Memory B cell (primary cell): ENCODE results near the gene RPL28.

Experiments
- ATAC-seq: fragments of 150-1000 bp; cut with Tn5 transposase; 2 replicates; pipeline ENCODE4 v1.10.0; 2021; ENCODE audit warnings: low read depth, mild to moderate bottlenecking, moderate library complexity
- DNase-seq, 2 donors: peaks; one replicate each; pipeline ENCODE4 v3.0.0; 2022; ENCODE audit warnings: low spot score in 2 of 2
- H3K27ac Mint-ChIP-seq: one replicate; pipeline ENCODE4 v1.8.0; 2022; ENCODE audit warnings: mild to moderate bottlenecking, moderate library complexity, mixed read lengths
- H3K27me3 Mint-ChIP-seq: one replicate; pipeline ENCODE4 v1.8.0; 2022; ENCODE audit warnings: mixed read lengths
- H3K36me3 Mint-ChIP-seq: one replicate; pipeline ENCODE4 v1.8.0; 2022; ENCODE audit warnings: mild to moderate bottlenecking, mixed read lengths
- H3K4me1 Mint-ChIP-seq: one replicate; pipeline ENCODE4 v1.8.0; 2022; ENCODE audit warnings: mixed read lengths
- H3K4me3 Mint-ChIP-seq: one replicate; pipeline ENCODE4 v1.8.0; 2022; ENCODE audit warnings: mild to moderate bottlenecking, moderate library complexity, mixed read lengths
- H3K9me3 Mint-ChIP-seq: one replicate; pipeline ENCODE4 v1.8.0; 2022; ENCODE audit warnings: mixed read lengths

RPL28 gene

GRCh38 chr19:55385724-55386492 lies at the start of gene RPL28:
RPL28 (plus strand) TSS chr19:55385932; CDS start chr19:55386358, 426 bp downstream.
- H3K27ac Mint-ChIP-seq = peak within 1 kb of the TSS; percentile 98
- peak; percentile 98 for DNase-seq
- no peaks in the 10 kb centered on the region for H3K9me3 Mint-ChIP-seq
- ATAC-seq = peak; percentile 78
- no peaks in the 10 kb centered on the region for H3K27me3 Mint-ChIP-seq
- peaks cover 53% of the 10 kb centered on the region for H3K4me1 Mint-ChIP-seq
- peaks cover 18% of the 10 kb centered on the region for H3K36me3 Mint-ChIP-seq
- peak within 1 kb of the TSS; percentile 100 for H3K4me3 Mint-ChIP-seq

- ATAC-seq = no peak
- no peak overlapping the region for H3K27ac Mint-ChIP-seq
- H3K36me3 Mint-ChIP-seq = no peaks in the 10 kb centered on the region
- no peaks in the 10 kb centered on the region for H3K9me3 Mint-ChIP-seq
- no peak for DNase-seq
- H3K27me3 Mint-ChIP-seq = peaks cover 22% of the 10 kb centered on the region
- H3K4me1 Mint-ChIP-seq = peaks cover 18% of the 10 kb centered on the region
- no peak overlapping the region for H3K4me3 Mint-ChIP-seq
These were observed 49.6 kb upstream of the RPL28 start for GRCh38 chr19:55336101-55336500.

- ATAC-seq (peak; percentile 72), DNase-seq (peak; percentile 98 to 100)
- Mint-ChIP-seq H3K9me3 (no peaks in the 10 kb centered on the region), H3K36me3 (peaks cover 3% of the 10 kb centered on the region), H3K27me3 (peaks cover 18% of the 10 kb centered on the region), H3K4me3 (peak within 1 kb of the TSS; percentile 95), H3K27ac (peak within 1 kb of the TSS; percentile 98), H3K4me1 (peaks cover 23% of the 10 kb centered on the region)
These were observed 46.4 kb upstream of the RPL28 start, which contains the start of gene KMT5C for GRCh38 chr19:55339105-55339888. KMT5C (plus strand) TSS chr19:55339876; CDS start chr19:55341937, 2,061 bp downstream.

DNA sequence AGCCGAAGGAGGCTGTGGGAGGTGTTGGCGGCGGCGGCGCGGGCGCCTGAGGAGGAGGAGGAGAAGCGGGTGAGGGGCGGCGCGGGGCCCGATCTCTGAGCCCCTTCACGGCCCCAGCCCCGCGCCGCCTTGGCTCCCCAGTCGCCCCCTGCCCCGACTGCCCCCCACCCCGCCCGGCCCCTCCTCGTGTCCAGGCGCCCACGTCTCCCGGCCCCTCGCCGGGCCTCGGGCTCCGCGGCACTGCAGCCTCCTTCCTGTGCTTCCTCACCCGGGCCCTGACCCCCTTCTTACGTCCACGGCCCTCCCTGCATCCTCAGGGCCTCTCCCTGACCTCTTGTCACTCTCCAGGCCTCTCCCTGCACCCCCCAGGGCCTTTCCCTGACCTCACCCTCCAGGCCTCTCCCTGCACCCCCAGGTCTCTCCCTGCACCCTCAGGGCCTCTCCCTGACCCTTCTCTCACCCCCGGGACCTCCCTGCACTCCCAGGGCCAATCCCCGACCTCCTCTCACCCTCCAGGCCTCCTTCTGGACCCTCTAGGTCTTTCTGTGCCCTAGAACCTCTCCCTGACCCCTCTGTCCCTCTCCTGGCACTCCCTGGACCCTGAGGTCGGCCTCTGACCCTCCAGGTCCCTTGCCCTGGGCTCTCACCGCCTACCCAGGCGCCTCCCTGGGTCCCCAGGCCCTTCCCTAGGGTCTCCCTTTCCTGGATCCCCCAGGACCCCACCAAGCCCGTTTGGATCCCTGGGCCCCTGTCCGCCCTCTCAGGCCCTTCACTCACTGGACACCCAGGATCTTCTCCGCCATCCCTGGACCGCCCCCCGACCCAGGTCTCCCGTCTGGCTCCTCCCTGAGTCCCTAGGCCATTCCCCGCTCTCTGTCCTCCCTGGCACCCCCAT lies 45.6 kb upstream of the RPL28 start:
- peak overlapping the region; percentile 95 for H3K4me3 Mint-ChIP-seq
- DNase-seq = peak; percentile 30 to 49
- no peaks in the 10 kb centered on the region for H3K9me3 Mint-ChIP-seq
- peaks cover 23% of the 10 kb centered on the region for H3K4me1 Mint-ChIP-seq
- H3K27ac Mint-ChIP-seq = peak overlapping the region; percentile 98
- ATAC-seq = no peak
- H3K36me3 Mint-ChIP-seq = peaks cover 3% of the 10 kb centered on the region
- peaks cover 16% of the 10 kb centered on the region for H3K27me3 Mint-ChIP-seq

GRCh38 chr19:55340784-55341147 lies 45.0 kb upstream of the RPL28 start:
- no peaks in the 10 kb centered on the region for H3K9me3 Mint-ChIP-seq
- peak overlapping the region; percentile 98 for H3K27ac Mint-ChIP-seq
- H3K4me1 Mint-ChIP-seq = peaks cover 23% of the 10 kb centered on the region
- H3K4me3 Mint-ChIP-seq = peak overlapping the region; percentile 95
- H3K36me3 Mint-ChIP-seq = peaks cover 3% of the 10 kb centered on the region
- H3K27me3 Mint-ChIP-seq = peaks cover 16% of the 10 kb centered on the region
- no peak for DNase-seq
- ATAC-seq = no peak

GRCh38 chr19:55341171-55341588 lies 44.6 kb upstream of the RPL28 start:
- peaks cover 3% of the 10 kb centered on the region for H3K36me3 Mint-ChIP-seq
- no peak for DNase-seq

DNA sequence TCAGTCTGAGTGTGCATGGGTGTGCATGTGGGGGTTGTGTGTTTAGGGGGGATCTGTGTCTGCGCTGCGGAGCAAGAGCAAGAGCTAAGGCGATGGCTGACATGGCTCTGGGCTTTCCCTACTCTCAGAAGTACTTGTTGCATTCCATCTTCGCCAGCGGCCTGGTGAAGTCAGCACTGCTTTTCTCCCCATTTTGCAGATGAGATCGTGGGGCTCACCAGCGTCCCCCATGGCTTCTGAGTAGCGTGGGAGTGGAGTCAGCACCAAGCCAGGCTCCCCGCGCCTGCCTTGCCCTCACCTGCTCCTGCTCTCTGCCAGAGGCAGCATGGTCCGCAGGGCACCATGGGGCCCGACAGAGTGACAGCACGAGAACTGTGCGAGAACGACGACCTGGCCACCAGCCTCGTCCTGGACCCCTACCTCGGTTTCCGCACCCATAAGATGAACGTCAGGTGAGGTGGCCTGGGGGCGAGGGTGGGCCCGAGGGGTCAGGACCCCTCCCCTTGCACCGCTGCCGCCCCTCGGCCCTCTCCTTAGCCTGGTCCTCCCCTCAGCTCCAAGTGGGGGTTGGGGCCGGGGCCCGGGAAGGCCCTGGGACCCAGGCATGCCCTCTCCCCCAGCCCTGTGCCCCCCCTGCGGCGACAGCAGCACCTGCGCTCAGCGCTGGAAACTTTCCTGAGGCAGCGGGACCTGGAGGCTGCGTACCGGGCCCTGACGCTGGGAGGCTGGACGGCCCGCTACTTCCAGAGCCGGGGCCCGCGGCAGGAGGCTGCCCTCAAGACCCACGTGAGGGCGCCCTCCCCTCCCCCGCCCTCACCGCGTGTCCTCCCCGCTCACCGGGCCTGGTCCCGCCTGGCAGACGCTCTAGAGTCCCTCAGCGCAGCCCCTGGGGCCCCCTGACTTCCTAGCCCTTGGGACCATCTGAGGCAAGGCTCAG lies 43.9 kb upstream of the RPL28 start:
- ATAC-seq (no peak), DNase-seq (no peak)
- Mint-ChIP-seq H3K4me3 (peak overlapping the region; percentile 14), H3K27ac (no peak overlapping the region), H3K4me1 (peaks cover 23% of the 10 kb centered on the region), H3K9me3 (no peaks in the 10 kb centered on the region), H3K27me3 (peaks cover 12% of the 10 kb centered on the region), H3K36me3 (peaks cover 3% of the 10 kb centered on the region)

More at GRCh38 chr19:55341171-55341588, 44.6 kb upstream of the RPL28 start:
- H3K27ac Mint-ChIP-seq = peak overlapping the region; percentile 98
- H3K4me3 Mint-ChIP-seq = peak overlapping the region; percentile 95
- ATAC-seq = no peak
- H3K27me3 Mint-ChIP-seq = peaks cover 15% of the 10 kb centered on the region
- peaks cover 23% of the 10 kb centered on the region for H3K4me1 Mint-ChIP-seq
- H3K9me3 Mint-ChIP-seq = no peaks in the 10 kb centered on the region

GRCh38 chr19:55344444-55344843 lies 41.3 kb upstream of the RPL28 start:
- no peak for DNase-seq
- ATAC-seq = no peak
- H3K36me3 Mint-ChIP-seq = peaks cover 3% of the 10 kb centered on the region
- no peak overlapping the region for H3K27ac Mint-ChIP-seq
- no peak overlapping the region for H3K4me3 Mint-ChIP-seq
- H3K4me1 Mint-ChIP-seq = peaks cover 18% of the 10 kb centered on the region
- no peaks in the 10 kb centered on the region for H3K9me3 Mint-ChIP-seq
- peaks cover 6% of the 10 kb centered on the region for H3K27me3 Mint-ChIP-seq

DNA sequence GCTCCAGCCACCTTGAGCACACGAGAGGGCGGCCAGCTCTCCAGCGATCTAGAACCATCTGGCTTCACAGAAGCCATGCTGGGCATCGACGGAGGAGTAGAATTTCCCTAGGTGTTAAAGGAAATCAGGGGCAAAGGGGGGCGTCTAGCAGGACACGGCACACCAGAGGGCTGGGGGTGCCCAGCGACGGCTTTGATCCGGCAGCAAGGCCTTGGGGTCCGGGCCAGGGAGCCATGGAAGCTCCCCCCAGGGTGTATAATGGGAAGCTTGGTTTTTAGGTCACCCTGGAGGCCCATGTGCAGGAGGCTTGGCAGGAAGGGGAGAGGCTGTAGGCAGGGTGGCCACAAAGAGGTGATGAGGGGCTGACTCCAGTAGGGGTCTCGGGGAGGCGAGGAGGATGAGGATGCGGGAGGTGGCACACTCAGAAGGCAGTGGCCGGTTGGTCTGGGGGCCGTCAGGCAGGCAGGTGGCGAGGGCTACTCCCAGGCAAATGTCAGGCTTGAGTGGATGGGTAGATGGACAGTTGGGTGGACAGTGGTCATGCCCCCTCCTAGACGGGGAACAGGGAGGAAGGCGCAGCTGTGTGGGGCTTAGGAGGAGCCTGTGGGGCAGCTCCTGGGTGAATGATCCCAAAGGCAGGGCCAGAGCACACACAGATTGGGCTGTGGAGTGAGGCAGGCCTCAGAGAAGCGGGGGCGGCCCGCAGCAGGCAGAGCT lies 40.5 kb upstream of the RPL28 start:
- ATAC-seq = no peak
- Mint-ChIP-seq H3K4me1 (peaks cover 12% of the 10 kb centered on the region), H3K27ac (no peak overlapping the region), H3K9me3 (no peaks in the 10 kb centered on the region), H3K27me3 (peaks cover 4% of the 10 kb centered on the region), H3K36me3 (peaks cover 3% of the 10 kb centered on the region), H3K4me3 (no peak overlapping the region)
- DNase-seq = no peak

DNA sequence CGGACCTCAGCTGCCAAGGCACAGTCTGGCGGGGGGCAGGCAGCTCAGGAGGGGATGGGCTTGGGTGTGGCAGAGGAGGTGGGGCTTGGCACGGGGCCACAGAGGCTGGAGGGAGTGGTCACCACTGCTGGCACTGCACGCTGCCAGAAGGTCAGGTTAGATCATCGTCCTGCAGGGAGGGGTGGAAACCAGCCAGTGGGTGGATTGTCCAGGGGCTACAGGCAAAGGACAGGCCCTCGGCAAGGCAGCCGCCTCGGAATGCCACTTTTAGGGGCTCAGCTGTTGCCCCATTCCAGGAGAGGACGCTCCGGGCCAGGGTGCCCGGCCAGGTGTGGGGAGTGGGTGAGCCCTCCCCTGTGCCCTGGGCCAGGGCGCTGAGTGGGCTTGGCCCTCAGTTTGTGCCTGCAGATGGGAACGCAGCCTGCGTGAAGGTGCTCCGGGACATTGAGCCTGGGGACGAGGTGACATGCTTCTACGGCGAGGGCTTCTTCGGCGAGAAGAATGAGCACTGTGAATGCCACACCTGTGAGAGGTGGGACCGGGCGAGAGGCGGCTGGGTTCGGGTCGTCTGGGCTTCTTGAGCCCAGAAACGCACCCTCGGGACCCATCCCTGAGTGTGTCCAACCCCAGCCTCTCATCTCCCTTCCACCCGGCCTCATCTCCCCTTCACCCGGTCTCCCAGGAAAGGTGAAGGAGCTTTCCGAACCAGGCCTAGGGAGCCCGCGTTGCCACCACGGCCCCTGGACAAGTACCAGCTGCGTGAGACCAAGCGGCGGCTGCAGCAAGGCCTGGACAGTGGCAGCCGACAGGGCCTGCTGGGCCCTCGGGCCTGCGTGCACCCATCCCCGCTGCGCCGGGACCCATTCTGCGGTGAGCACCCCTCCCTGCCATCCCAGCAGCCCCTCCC lies 39.7 kb upstream of the RPL28 start:
- ATAC-seq (no peak), DNase-seq (no peak)
- Mint-ChIP-seq H3K36me3 (peaks cover 3% of the 10 kb centered on the region), H3K9me3 (no peaks in the 10 kb centered on the region), H3K4me1 (peaks cover 4% of the 10 kb centered on the region), H3K27ac (no peak overlapping the region), H3K4me3 (no peak overlapping the region), H3K27me3 (peaks cover 4% of the 10 kb centered on the region)

GRCh38 chr19:55346725-55347441 lies 38.8 kb upstream of the RPL28 start:
- Mint-ChIP-seq H3K27ac (no peak overlapping the region), H3K4me3 (no peak overlapping the region), H3K27me3 (peaks cover 12% of the 10 kb centered on the region), H3K36me3 (peaks cover 3% of the 10 kb centered on the region), H3K4me1 (no peaks in the 10 kb centered on the region), H3K9me3 (no peaks in the 10 kb centered on the region)
- DNase-seq (no peak), ATAC-seq (no peak)
